Limb (tissue), 2 donors: ENCODE results near the gene TBCD.

ENCODE experiments used
- DNase-seq, 2 donors: peaks; one replicate each; pipeline ENCODE4 v3.0.0-alpha.2; 2016; ENCODE audit errors: extremely low spot score in 2 of 2

The TBCD gene

DNA sequence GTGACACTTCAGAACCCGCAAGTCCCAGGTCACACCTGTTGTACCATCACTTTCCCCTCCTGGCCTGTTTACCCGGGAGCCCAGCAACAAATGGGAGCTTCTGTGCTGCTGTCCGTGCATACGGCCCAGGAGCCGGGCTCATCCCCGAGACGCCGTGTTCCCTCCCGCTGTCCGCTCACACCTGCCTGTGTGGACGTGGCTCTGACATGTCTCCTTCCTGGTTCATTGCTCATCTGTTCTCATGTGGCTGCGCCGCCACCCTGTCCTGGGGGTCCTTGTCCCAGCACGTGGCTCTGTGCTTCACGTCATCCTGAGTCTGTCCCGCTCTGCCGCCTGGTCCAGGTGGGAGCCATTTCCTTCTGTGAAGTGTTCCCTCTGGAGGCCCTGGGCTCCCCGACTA lies 37.9 kb downstream of the TBCD start:
- no peak for DNase-seq

- DNase-seq: no peak
Measured at GRCh38 chr17:82790391-82790790, 38.5 kb downstream of the TBCD start.

- DNase-seq: no peak
Measured at GRCh38 chr17:82791532-82791931, 39.7 kb downstream of the TBCD start.

- peak in 1 of 2 donors; percentile 66 for DNase-seq
Measured at GRCh38 chr17:82793974-82794630, 42.2 kb downstream of the TBCD start.

- DNase-seq: peak in 1 of 2 donors; percentile 44
Measured at GRCh38 chr17:82794781-82795482, 43.1 kb downstream of the TBCD start.

DNA sequence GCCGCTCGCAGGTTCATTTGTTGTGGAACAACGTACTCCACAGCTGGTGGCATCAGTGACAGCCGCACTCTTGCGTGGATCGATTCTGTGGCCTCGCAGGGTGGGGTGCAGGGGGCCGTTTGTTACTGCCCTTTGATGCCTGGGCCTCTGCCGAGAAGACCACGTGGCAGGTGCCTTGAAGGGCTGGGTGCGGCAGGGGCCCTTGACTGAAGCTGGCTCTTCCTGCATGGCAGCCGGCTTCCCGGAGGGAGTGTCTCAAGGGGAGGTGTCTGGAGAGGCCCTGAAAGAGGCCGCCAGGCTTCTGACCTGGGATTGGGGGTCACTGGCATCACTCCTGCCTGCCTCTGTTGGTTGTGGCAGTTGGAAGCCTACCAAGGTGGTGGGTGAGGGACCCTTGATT lies 43.8 kb downstream of the TBCD start:
- no peak for DNase-seq

- DNase-seq: no peak
Measured at GRCh38 chr17:82797061-82797460, 45.2 kb downstream of the TBCD start.

DNA sequence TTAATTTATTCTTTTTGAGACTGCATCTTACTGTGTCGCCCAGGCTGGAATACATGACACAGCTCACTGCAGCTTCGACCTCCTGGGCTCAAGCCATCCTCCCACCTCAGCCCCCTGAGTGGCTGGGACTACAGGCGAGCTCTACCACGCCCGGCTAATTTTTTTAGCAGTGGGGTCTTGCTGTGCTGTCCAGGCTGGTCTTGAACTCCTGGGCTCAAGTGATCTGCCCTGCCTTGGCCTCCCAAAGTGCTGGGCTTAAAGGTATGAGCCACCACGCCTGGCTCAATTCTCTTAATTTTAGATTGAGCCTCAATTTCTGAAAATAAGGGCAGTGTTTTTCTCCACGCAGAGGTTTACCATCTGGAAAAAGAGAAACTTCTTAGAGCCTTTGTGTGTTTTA lies 46.9 kb downstream of the TBCD start:
- DNase-seq: no peak

DNA sequence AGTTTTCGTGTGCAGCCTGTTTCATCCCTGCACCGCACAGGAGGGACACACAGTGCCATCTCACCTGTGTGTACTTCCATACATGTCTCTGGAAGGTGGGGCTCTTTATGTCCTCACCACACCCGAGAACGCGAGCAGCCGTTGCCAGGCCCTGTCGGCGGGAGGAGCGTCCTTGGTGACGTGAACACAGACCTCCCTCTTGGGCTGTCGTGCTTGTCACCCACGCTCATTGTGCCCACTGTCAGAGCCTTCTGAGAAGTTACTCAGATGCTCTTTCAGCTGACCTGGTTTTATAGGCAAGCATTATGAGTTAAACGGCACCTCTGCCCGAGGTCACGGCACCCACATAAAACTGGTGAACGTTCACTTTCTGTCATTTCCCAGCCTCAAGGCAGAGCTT lies 47.7 kb downstream of the TBCD start:
- no peak for DNase-seq

DNA sequence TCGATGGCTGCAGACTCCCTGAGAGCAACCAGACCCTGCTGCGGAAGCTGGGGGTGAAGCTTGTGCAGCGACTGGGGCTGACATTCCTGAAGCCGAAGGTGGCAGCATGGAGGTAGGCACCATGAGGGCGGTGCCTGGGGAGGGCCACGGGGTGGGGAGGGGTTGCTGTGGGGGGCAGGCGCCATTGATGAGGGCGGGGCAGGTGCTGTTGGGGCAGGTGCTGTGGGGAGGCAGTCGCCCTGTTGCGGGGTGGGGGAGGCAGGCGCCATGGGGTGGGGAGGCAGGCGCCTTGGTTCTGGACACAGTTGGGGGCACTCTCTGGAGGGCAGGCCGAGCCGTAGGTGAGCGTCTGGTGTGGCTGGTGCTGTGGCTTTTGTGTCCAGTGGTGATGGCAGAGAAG lies 49.0 kb downstream of the TBCD start:
- DNase-seq: no peak

DNA sequence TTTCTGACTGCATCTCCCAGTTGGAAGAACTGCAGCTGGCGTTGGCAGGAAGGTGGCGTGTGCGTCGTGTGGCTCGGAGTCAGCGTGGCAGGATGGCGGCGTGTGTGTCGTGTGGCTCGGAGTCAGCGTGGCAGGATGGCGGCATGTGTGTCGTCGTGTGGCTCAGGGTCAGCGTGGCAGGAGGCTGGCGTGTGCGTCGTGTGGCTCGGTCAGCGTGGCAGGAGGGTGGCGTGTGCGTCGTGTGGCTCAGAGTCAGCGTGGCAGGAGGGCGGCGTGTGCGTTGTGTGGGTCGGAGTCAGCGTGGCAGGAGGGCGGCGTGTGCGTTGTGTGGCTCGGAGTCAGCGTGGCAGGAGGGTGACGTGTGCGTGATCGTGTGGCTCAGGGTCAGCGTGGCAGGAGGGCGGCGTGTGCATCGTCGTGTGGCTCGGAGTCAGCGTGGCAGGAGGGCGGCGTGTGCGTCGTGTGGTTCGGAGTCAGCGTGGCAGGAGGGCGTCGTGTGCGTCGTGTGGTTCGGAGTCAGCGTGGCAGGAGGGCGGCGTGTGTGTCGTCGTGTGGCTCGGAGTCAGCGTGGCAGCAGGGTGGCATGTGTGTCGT lies 49.6 kb downstream of the TBCD start:
- DNase-seq: no peak

- DNase-seq: no peak
Measured at GRCh38 chr17:82802075-82802780, 50.4 kb downstream of the TBCD start.

GRCh38 chr17:82803185-82803584 lies 51.3 kb downstream of the TBCD start:
- DNase-seq: no peak

GRCh38 chr17:82803606-82804005 lies 51.7 kb downstream of the TBCD start:
- no peak for DNase-seq

DNA sequence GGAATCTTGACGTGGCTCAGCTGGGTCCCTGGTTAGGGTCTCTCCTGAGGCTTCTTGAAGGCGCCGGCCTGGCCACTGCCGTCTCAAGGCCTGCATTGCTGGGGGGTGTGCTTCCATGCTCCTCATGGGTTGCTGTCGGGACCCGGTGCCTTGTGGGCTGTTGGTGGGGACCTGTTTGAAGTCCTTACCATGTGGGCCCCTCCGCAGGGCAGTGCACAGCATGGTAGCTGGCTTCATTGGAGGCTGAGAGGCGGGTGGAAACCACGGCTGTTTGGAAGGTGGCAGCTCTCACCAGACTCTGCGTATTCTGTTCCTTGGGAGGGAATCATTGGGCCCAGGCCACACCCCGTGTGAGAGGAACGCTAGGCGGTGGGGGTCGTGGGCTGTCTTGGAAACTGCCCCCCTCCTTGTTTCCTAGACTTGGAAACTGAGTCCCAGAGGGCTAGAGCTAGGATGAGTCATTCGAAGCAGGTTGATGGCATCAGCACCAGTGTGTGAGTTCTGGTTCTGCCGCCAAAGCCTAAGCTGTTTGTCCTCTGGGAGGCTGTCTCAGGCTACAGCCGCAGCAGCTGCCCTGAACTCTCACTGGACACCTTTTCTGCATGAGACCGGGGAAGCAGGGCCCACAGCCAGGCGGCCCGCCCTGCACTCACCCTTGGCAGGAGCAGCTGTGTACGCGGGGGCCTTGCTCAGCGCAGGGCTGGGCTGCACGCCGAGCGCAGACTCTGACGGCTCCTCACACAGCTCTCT lies 52.8 kb downstream of the TBCD start:
- DNase-seq: peak; percentile 55 to 70

DNA sequence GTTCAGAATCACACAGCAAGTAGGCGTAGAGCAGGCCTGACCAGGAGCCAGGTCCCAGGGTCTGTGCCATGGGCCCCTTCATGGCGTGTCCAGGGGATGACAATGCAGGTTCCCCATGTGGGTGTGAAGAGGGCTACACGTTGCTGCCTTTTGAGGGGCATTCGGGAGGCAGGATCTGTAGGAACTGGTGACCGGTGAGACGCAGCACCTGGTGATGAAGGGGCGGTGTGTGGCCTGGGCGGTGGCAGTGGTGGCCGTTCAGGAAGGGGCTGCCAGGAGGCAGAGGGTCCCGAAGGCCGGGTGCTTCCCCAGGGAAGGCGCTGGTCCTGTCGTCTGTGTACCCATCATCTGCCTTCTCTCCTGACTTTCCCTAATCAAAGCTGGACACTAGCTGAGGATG lies 53.4 kb downstream of the TBCD start:
- no peak for DNase-seq

GRCh38 chr17:82805823-82806222 lies 54.0 kb downstream of the TBCD start:
- DNase-seq: no peak

- no peak for DNase-seq
Measured at GRCh38 chr17:82806645-82807044, 54.8 kb downstream of the TBCD start.

DNA sequence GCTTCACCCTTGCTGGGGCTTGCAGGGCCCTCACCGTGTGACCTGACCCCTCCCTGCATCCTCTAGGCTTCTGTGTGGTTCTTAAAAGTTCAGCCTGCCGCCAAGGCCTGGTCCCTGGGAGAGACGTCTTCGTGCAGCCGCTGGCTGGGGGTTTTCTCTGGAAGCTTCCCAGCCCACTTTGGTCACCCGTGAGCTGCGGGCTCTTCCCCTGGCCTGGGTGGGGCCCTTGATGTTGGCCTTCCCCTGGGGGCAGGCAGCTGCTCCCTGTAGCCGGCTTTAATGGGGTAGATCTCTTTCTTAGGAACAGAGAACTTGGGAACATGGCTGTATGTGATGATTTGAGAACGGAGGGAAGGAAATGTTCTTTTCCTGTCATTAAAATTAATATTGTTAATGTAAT lies 55.2 kb downstream of the TBCD start:
- DNase-seq: no peak

- no peak for DNase-seq
Measured at GRCh38 chr17:82807562-82807961, 55.7 kb downstream of the TBCD start.

- DNase-seq: no peak
Measured at GRCh38 chr17:82808006-82808405, 56.1 kb downstream of the TBCD start.
